HEK293T (cell line): Measurements from ENCODE around the gene LMOD1.
"Not testable (repeated sequence)": the region's sequence is repeated elsewhere in the genome, so short reads cannot be mapped to it uniquely, and the experiment has no call there.

ENCODE experiments used
- CTCF ChIA-PET: fragments of 350-600 bp; formaldehyde crosslinking; extraction: SDS; loops from one replicate; lab custom pipeline; 2021; ENCODE audit warnings: antibody characterized with exemption, inconsistent platforms; lab: Yijun Ruan, JAX
- POLR2A ChIA-PET: fragments of 350-600 bp; formaldehyde crosslinking; extraction: SDS; loops from one replicate; lab custom pipeline; 2020; ENCODE audit warnings: antibody characterized with exemption, inconsistent platforms; lab: Yijun Ruan, JAX
- DNase-seq: peaks from one replicate; pipeline ENCODE4 v3.0.0; 2012; ENCODE audit warnings: mixed read lengths; ENCODE audit errors: extremely low spot score
- ARNT ChIP-seq: fragments of 450-650 bp; IDR thresholded peaks from 2 replicates; pipeline ENCODE4 v1.6.1; 2017; ENCODE audit warnings: mild to moderate bottlenecking
- BHLHE40 ChIP-seq: fragments of 450-650 bp; IDR thresholded peaks from 2 replicates; pipeline ENCODE4 v1.6.1; 2016; ENCODE audit warnings: mild to moderate bottlenecking, moderate library complexity, borderline replicate concordance
- CTBP1 ChIP-seq: fragments of 450-650 bp; IDR thresholded peaks from 2 replicates; pipeline ENCODE4 v1.6.1; 2016; ENCODE audit warnings: borderline replicate concordance
- ELF4 ChIP-seq: fragments of 450-650 bp; IDR thresholded peaks from 2 replicates; pipeline ENCODE4 v1.6.1; 2017; ENCODE audit warnings: antibody characterized with exemption
- FOXA1 ChIP-seq: fragments of 450-650 bp; IDR thresholded peaks from 2 replicates; pipeline ENCODE4 v1.6.1; 2016; ENCODE audit warnings: mild to moderate bottlenecking
- FOXK2 ChIP-seq: fragments of 450-650 bp; IDR thresholded peaks from 2 replicates; pipeline ENCODE4 v1.6.1; 2016; ENCODE audit warnings: mild to moderate bottlenecking
- FOXM1 ChIP-seq: fragments of 450-650 bp; IDR thresholded peaks from 2 replicates; pipeline ENCODE4 v1.6.1; 2017; ENCODE audit warnings: mild to moderate bottlenecking, borderline replicate concordance
- HDGF ChIP-seq: fragments of 450-650 bp; IDR thresholded peaks from 2 replicates; pipeline ENCODE4 v1.6.1; 2017; ENCODE audit warnings: antibody characterized with exemption, borderline replicate concordance
- L3MBTL2 ChIP-seq: fragments of 450-650 bp; conservative IDR thresholded peaks from 2 replicates; pipeline ENCODE4 v1.6.1; 2016; ENCODE audit warnings: mild to moderate bottlenecking
- LEF1 ChIP-seq: fragments of 450-650 bp; IDR thresholded peaks from 2 replicates; pipeline ENCODE4 v1.6.1; 2017; ENCODE audit warnings: mild to moderate bottlenecking, borderline replicate concordance
- NFRKB ChIP-seq: fragments of 450-650 bp; IDR thresholded peaks from 2 replicates; pipeline ENCODE4 v1.6.1; 2016; ENCODE audit warnings: mild to moderate bottlenecking, moderate library complexity
- SP1 ChIP-seq: fragments of 450-650 bp; IDR thresholded peaks from 2 replicates; pipeline ENCODE4 v1.6.1; 2017
- SUZ12 ChIP-seq: fragments of 450-650 bp; IDR thresholded peaks from 2 replicates; pipeline ENCODE4 v1.6.1; 2016; ENCODE audit warnings: mild to moderate bottlenecking
- TARDBP ChIP-seq: fragments of 450-650 bp; IDR thresholded peaks from 2 replicates; pipeline ENCODE4 v1.6.1; 2016
- ZNF384 ChIP-seq: fragments of 450-650 bp; IDR thresholded peaks from 2 replicates; pipeline ENCODE4 v1.6.1; 2016
- TF ChIP-seq, protein P1 (sequence below): fragments of 450-650 bp; IDR thresholded peaks from 2 replicates; pipeline ENCODE4 v1.6.1; 2016

The LMOD1 gene

GRCh38 chr1:201945157-201945556 lies 1.2 kb downstream of the LMOD1 start:
- DNase-seq: peak; percentile 50
- CTCF ChIA-PET: interaction anchor here (0.9 to 2.5 kb wide), 3 partner anchors 20 to 49 kb away, joined by 3 to 17 read pairs (median 5); no protein-coding TSS in a partner anchor
- TF ChIP-seq TARDBP (no peak), BHLHE40 (no peak)
- POLR2A ChIA-PET: interaction anchor here (1.5 to 2.6 kb wide), 2 partner anchors 10 to 38 kb away, joined by 4 to 22 read pairs; partner anchors contain the start of genes RNPEP and TIMM17A

DNA sequence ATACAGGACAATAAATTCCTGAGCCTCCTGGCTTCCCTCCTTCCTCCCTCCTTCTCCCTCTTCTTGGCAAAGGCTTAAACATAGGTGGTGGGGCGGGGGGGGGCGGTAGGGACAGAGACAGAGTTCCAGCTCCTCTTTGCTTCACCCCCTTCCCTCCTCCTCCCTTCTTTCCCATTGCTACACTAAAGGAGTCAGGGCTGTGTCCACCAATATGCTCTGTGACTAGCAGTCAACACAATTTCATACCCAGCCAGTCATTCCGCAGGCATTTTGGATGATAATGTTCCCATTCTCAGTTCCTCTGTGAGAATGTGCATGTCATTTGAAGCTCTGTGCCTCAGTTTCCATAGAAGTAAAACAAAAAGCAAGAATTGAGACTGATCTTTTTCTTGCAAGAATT lies 1.7 kb downstream of the LMOD1 start:
- CTCF ChIA-PET: interaction anchor here (1.7 kb wide), 1 partner anchor 21 kb away, joined by 5 read pairs; no protein-coding TSS in a partner anchor
- POLR2A ChIA-PET: interaction anchor here (2.6 kb wide), 1 partner anchor 10 kb away, joined by 22 read pairs; the partner anchor contains the start of gene TIMM17A
- DNase-seq: no peak
- TF ChIP-seq LEF1 (no peak), ELF4 (no peak), SP1 (no peak), ARNT (no peak), TARDBP (no peak), SUZ12 (no peak), CTBP1 (no peak), L3MBTL2 (no peak), BHLHE40 (no peak), FOXK2 (no peak), FOXM1 (no peak), FOXA1 (no peak), HDGF (no peak), NFRKB (no peak), ZNF384 (no peak)
- TF ChIP-seq, protein P1, sequence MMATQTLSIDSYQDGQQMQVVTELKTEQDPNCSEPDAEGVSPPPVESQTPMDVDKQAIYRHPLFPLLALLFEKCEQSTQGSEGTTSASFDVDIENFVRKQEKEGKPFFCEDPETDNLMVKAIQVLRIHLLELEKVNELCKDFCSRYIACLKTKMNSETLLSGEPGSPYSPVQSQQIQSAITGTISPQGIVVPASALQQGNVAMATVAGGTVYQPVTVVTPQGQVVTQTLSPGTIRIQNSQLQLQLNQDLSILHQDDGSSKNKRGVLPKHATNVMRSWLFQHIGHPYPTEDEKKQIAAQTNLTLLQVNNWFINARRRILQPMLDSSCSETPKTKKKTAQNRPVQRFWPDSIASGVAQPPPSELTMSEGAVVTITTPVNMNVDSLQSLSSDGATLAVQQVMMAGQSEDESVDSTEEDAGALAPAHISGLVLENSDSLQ: no peak

DNA sequence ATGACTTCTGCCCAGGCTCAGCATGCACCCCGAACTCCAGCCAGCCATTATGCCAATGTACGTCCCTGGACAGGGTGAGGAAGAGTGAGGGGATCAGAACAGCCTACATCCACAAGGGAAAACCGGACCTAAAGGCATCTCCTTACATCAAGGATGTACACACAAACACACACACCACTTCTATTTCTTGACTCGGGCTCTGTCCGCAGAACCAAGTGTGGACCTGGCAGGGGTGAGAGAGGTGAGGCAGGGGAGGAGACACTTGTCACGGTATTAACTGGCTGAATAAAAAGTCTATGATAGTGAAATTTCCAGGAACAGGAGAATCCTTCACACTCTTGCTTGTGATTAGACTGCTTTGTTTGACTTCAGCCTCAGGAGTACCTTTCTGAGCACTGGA lies 2.3 kb downstream of the LMOD1 start:
- no peak for TF ChIP-seq BHLHE40
- TF ChIP-seq SUZ12: no peak
- TF ChIP-seq, protein P1: no peak
- DNase-seq: no peak
- ChIA-PET POLR2A (no interaction called here), CTCF (interaction anchor here (1.7 kb wide), 1 partner anchor 21 kb away, joined by 5 read pairs; no protein-coding TSS in a partner anchor)

GRCh38 chr1:201942129-201942495 lies 4.2 kb downstream of the LMOD1 start:
- ChIA-PET CTCF (interaction anchor here (1.5 kb wide), 1 partner anchor 46 kb away, joined by 6 read pairs; no protein-coding TSS in a partner anchor), POLR2A (interaction anchor here (0.8 to 2.0 kb wide), 3 partner anchors 11 to 13 kb away, joined by 5 to 8 read pairs (median 5); partner anchors contain the start of gene TIMM17A)
- DNase-seq: no peak
- no peak for TF ChIP-seq L3MBTL2
- no peak for TF ChIP-seq ARNT
- TF ChIP-seq FOXM1: no peak
- TF ChIP-seq SUZ12: no peak

DNA sequence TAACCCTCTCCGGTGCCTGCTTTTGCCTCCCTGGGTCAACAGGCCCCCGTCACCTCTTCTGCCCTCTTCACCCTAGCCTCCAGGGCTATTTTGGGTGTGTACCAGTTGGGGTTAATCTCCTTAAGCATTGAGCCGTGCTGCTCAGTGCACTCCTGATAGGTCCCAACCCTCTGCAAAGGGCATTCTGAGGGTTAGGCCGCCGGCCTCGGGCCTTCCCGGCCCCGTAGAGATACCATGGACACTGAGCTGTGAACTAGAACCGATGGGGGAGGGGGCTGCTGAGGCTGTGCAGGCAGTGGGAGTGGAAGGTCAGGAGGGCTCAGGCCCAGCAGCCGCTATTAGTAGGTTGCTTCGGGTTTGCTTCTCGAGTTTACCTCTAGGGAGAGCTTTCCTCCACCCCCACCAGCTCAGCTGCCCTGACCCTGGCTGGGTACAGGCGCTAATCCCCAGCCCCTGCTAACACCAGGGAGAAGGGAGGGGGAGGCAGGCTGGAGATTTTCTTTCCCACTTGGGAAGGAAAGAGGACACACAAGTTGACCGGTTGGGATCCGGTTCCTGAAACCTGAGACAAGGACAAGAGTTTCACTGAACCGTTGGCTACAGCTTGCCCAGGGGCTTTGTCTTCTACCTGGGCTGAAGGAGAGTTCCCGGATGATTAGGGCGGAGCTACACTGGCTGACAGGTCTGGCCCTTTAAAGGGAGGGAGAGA lies 4.8 kb downstream of the LMOD1 start:
- POLR2A ChIA-PET: interaction anchor here (0.8 to 2.0 kb wide), 3 partner anchors 11 to 14 kb away, joined by 5 to 8 read pairs (median 5); partner anchors contain the start of gene TIMM17A
- CTCF ChIA-PET: interaction anchor here (1.5 kb wide), 1 partner anchor 46 kb away, joined by 6 read pairs; no protein-coding TSS in a partner anchor
- TF ChIP-seq L3MBTL2 (peak; percentile 18; the same call in 1 of the 2 replicates), SP1 (no peak)
- DNase-seq: peak; percentile 35

DNA sequence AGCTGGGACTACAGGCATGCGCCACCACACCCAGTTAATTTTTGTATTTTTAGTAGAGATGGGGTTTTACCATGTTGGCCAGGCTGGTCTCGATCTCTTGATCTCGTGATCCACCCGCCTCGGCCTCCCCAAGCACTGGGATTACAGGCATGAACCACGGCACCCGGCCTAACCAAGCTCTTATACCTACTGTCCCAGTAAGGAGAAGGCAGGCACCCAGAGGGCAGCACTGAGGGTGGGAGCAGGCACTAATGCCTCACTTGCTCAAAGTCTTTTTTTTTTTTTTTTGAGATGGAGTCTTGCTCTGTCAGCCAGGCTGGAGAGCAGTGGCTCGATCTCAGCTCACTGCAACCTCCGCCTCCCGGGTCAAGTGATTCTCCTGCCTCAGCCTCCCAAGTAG lies 6.0 kb downstream of the LMOD1 start:
- POLR2A ChIA-PET: interaction anchor here (2.0 kb wide), 1 partner anchor 15 kb away, joined by 8 read pairs; the partner anchor contains the start of gene TIMM17A
- DNase-seq, CTCF ChIA-PET: not testable (repeated sequence)

GRCh38 chr1:201939574-201939973 lies 6.8 kb downstream of the LMOD1 start:
- POLR2A ChIA-PET: no interaction called here
- TF ChIP-seq NFRKB (no peak), L3MBTL2 (no peak), SUZ12 (no peak), ARNT (no peak), TARDBP (no peak), LEF1 (no peak), ELF4 (no peak), FOXM1 (no peak), FOXA1 (no peak), BHLHE40 (no peak), ZNF384 (no peak), FOXK2 (no peak), HDGF (no peak), CTBP1 (no peak), SP1 (no peak)
- TF ChIP-seq, protein P1: no peak
- no peak for DNase-seq
- CTCF ChIA-PET: no interaction called here
